PC-3 (cell line): ENCODE data around the gene CD244. TPM values are rescaled to one million over a fixed set of nuclear protein-coding genes. Genes with fewer than 3 reads are reported as not detected.
"Not testable (repeated sequence)": the region's sequence is repeated elsewhere in the genome, so short reads cannot be mapped to it uniquely, and the experiment has no call there.

Source experiments
- ATAC-seq: fragments of 200-7000 bp; cut with Tn5 transposase; 2 replicates; pipeline ENCODE4 v1.9.1; 2020; ENCODE audit warnings: mild to moderate bottlenecking, moderate library complexity
- BruUV-seq: library from RNA; stranded (reverse); fragments of 400-500 nt; replicated peaks from 2 replicates; lab custom pipeline; 2021; lab: Mats Ljungman, UMichigan
- CTCF ChIA-PET: fragments of 300-600 bp; sonication (Branson Sonifier 250); formaldehyde crosslinking; loops from one replicate; lab custom pipeline; 2022; ENCODE audit warnings: antibody characterized with exemption; lab: Charles Lee
- POLR2A ChIA-PET: fragments of 300-600 bp; sonication (Branson Sonifier 250); formaldehyde crosslinking; loops from one replicate; lab custom pipeline; 2022; ENCODE audit warnings: antibody characterized with exemption; ENCODE audit not compliant: unreplicated experiment; lab: Charles Lee
- DNase-seq: peaks from one replicate; pipeline ENCODE4 v3.0.0-alpha.2; 2015
- H2AFZ ChIP-seq: fragments of 300-600 bp; sonication (generic); 2 replicates; pipeline ENCODE4 v1.6.0; 2016; ENCODE audit warnings: antibody characterized with exemption, low read length
- H3F3A ChIP-seq: fragments of 300-600 bp; sonication (generic); one replicate; pipeline ENCODE4 v1.6.0; 2017; ENCODE audit warnings: antibody characterized with exemption, low read length, control low read depth, mild to moderate bottlenecking; ENCODE audit not compliant: unreplicated experiment
- H3K27ac ChIP-seq: fragments of 300-600 bp; sonication (generic); 2 replicates; pipeline ENCODE4 v1.5.1; 2016; ENCODE audit warnings: mild to moderate bottlenecking, low read length
- H3K27me3 ChIP-seq: fragments of 300-600 bp; sonication (generic); 2 replicates; pipeline ENCODE4 v1.6.1; 2016; ENCODE audit warnings: low read length, mixed read lengths
- H3K36me3 ChIP-seq: fragments of 300-600 bp; sonication (generic); 2 replicates; pipeline ENCODE4 v1.6.1; 2016; ENCODE audit warnings: low read depth, mixed run types, low read length, mixed read lengths
- H3K4me1 ChIP-seq: fragments of 300-600 bp; sonication (generic); 2 replicates; pipeline ENCODE4 v1.5.1; 2016; ENCODE audit warnings: low read length; ENCODE audit not compliant: insufficient read depth
- H3K4me2 ChIP-seq: fragments of 300-600 bp; sonication (generic); 2 replicates; pipeline ENCODE4 v1.6.0; 2016; ENCODE audit warnings: low read length
- H3K4me3 ChIP-seq: fragments of 300-600 bp; sonication (generic); 2 replicates; pipeline ENCODE4 v1.5.1; 2016; ENCODE audit warnings: mild to moderate bottlenecking, low read length, mixed read lengths
- H3K79me2 ChIP-seq: fragments of 300-600 bp; sonication (generic); 2 replicates; pipeline ENCODE4 v1.6.1; 2017; ENCODE audit warnings: low read length, mixed read lengths
- H3K9ac ChIP-seq: fragments of 300-600 bp; sonication (generic); 2 replicates; pipeline ENCODE4 v1.6.0; 2016; ENCODE audit warnings: mild to moderate bottlenecking, low read length
- H3K9me2 ChIP-seq: fragments of 300-600 bp; sonication (generic); replicated peaks from 2 replicates; pipeline ENCODE4 v1.6.1; 2016; ENCODE audit warnings: mixed run types, low read length, mixed read lengths
- H3K9me3 ChIP-seq: fragments of 300-600 bp; sonication (generic); 2 replicates; pipeline ENCODE4 v1.6.1; 2016; ENCODE audit warnings: low read length, mixed read lengths
- H4K20me1 ChIP-seq: fragments of 300-600 bp; sonication (generic); 2 replicates; pipeline ENCODE4 v1.6.1; 2016; ENCODE audit warnings: low read length, mixed read lengths
- EZH2 ChIP-seq: fragments of 300-600 bp; sonication (generic); IDR thresholded peaks from one replicate; pipeline ENCODE4 v1.6.1; 2017; ENCODE audit warnings: antibody characterized with exemption, mild to moderate bottlenecking, low read length; ENCODE audit not compliant: unreplicated experiment
- EZH2phosphoT487 ChIP-seq: fragments of 300-600 bp; sonication (generic); IDR thresholded peaks from 2 replicates; pipeline ENCODE4 v1.6.1; 2018; ENCODE audit warnings: mild to moderate bottlenecking, antibody characterized with exemption, low read length, borderline replicate concordance
- intact Hi-C: fragments of 100-400 bp; cut with micrococcal nuclease; formaldehyde crosslinking; loops from 2 replicates; pipeline ENCODE4 v1.9.0; 2023
- total RNA-seq: library from RNA; depleted of rRNA; stranded (reverse); fragments of >200 nt; gene quantifications from 2 replicates; pipeline ENCODE4 v1.2.3, GENCODE V29; 2014
- TF ChIP-seq, protein P1 (sequence below): fragments of 300-600 bp; sonication (generic); conservative IDR thresholded peaks from 2 replicates; pipeline ENCODE4 v1.5.1; 2017; ENCODE audit warnings: antibody characterized with exemption, low read depth, mild to moderate bottlenecking, low read length

Gene CD244
- total RNA-seq, 1 experiment from 2014 or later, result not detected

DNA sequence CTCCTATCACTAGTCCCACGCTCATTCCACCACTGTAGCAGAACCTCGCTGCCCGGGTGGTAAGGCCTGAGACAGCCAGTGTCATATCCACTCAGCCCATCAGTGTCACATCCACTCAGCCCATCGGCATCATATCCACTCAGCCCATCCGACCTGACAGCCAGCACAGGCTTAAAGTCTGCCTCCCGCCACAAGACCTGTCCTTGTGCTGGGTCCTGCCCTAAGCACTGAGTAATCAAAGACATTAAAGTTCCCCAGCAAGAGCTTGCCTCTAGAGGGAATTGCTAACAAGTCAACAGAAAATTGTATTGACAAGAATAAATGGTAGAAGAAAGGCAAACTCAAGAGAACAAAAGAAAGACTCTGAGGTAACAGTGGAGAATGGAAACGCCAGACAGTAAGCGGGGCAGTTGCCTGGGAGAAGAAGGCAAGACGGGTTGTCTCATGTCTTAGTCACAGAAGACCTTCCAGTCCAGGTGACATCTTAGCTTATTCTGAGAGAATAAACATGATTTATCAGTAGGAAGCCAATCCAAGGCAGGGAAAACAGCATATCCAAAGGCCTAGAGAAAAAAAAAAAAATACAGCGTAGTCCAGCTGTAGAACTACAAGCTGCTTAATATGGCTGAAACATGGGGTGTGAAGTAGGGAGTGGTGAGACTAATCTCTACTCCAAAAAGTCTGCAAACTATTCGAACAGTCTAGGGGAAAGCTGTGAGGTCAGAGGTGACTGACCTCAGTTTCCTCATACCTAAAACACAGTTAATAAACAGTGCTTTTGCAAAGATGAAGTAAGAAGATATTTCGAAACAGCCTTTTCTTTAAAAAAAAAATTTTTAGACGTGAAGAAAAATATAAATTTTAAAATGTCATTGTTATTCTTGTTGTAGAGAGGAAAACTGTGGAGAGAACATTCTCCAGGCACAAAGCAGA, 21.2 kb upstream of the CD244 start:
- POLR2A ChIA-PET, result no interaction called here
- ATAC-seq (no peak), DNase-seq (no peak)
- BruUV-seq, result no TSS peak
- Histone ChIP-seq H3K4me3 (no peak overlapping the region), H4K20me1 (no peaks in the 10 kb centered on the region), H3K27ac (no peak overlapping the region), H3K9ac (no peak overlapping the region), H3K4me2 (no peak overlapping the region), H3K9me3 (no peaks in the 10 kb centered on the region), H3K4me1 (no peaks in the 10 kb centered on the region), H3K27me3 (no peaks in the 10 kb centered on the region), H3K36me3 (no peaks in the 10 kb centered on the region), H3F3A (no peaks in the 10 kb centered on the region), H3K9me2 (no peaks in the 10 kb centered on the region; the same call in 1 of the 2 replicates), H3K79me2 (no peaks in the 10 kb centered on the region), H2AFZ (no peak overlapping the region)
- intact Hi-C loops, result no loop called here
- TF ChIP-seq EZH2 (no peak), EZH2phosphoT487 (no peak)
- TF ChIP-seq, protein P1, sequence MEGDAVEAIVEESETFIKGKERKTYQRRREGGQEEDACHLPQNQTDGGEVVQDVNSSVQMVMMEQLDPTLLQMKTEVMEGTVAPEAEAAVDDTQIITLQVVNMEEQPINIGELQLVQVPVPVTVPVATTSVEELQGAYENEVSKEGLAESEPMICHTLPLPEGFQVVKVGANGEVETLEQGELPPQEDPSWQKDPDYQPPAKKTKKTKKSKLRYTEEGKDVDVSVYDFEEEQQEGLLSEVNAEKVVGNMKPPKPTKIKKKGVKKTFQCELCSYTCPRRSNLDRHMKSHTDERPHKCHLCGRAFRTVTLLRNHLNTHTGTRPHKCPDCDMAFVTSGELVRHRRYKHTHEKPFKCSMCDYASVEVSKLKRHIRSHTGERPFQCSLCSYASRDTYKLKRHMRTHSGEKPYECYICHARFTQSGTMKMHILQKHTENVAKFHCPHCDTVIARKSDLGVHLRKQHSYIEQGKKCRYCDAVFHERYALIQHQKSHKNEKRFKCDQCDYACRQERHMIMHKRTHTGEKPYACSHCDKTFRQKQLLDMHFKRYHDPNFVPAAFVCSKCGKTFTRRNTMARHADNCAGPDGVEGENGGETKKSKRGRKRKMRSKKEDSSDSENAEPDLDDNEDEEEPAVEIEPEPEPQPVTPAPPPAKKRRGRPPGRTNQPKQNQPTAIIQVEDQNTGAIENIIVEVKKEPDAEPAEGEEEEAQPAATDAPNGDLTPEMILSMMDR, result no peak
- CTCF ChIA-PET, result no interaction called here

- no peaks in the 10 kb centered on the region for H3F3A ChIP-seq
- DNase-seq (no peak), ATAC-seq (no peak)
- no peak overlapping the region for H2AFZ ChIP-seq
- H3K36me3 ChIP-seq, result no peaks in the 10 kb centered on the region
- H3K27ac ChIP-seq, result no peak overlapping the region
- no peaks in the 10 kb centered on the region; the same call in 1 of the 2 replicates for H3K9me2 ChIP-seq
- TF ChIP-seq EZH2 (no peak), EZH2phosphoT487 (no peak)
- TF ChIP-seq, protein P1, result no peak
- POLR2A ChIA-PET, result no interaction called here
- no peak overlapping the region for H3K9ac ChIP-seq
- H4K20me1 ChIP-seq, result no peaks in the 10 kb centered on the region
- no TSS peak for BruUV-seq
- H3K79me2 ChIP-seq, result no peaks in the 10 kb centered on the region
- H3K4me3 ChIP-seq, result no peak overlapping the region
- intact Hi-C loops, result no loop called here
- H3K4me2 ChIP-seq, result no peak overlapping the region
- H3K9me3 ChIP-seq, result no peaks in the 10 kb centered on the region
- CTCF ChIA-PET, result no interaction called here
- H3K4me1 ChIP-seq, result no peaks in the 10 kb centered on the region
- no peaks in the 10 kb centered on the region for H3K27me3 ChIP-seq
Observed at GRCh38 chr1:160882582-160882981, 19.9 kb upstream of the CD244 start.

GRCh38 chr1:160881264-160881663, 18.6 kb upstream of the CD244 start:
- POLR2A ChIA-PET, H3K27ac ChIP-seq, ATAC-seq, H3K36me3 ChIP-seq, H4K20me1 ChIP-seq, H2AFZ ChIP-seq, BruUV-seq, H3K4me3 ChIP-seq, H3K4me1 ChIP-seq, H3K9ac ChIP-seq, H3K79me2 ChIP-seq, H3K4me2 ChIP-seq, H3F3A ChIP-seq, DNase-seq, intact Hi-C loops, H3K9me2 ChIP-seq, H3K9me3 ChIP-seq, CTCF ChIA-PET, H3K27me3 ChIP-seq: not testable (repeated sequence)
